Measurements from ENCODE around the gene HHATL.

Gene HHATL

GRCh38 chr3:42696356-42697288 is 6.0 kb downstream of the HHATL start:
- no peak for DNase-seq

- no peak for DNase-seq
These were observed 8.2 kb downstream of the HHATL start for GRCh38 chr3:42694366-42694765.

GRCh38 chr3:42693530-42693930 is 9.1 kb downstream of the HHATL start:
- no peak for DNase-seq

- no peak for DNase-seq
These were observed 9.7 kb downstream of the HHATL start for GRCh38 chr3:42692667-42693529.

GRCh38 chr3:42691816-42692666 is 10.6 kb downstream of the HHATL start:
- DNase-seq = no peak

- no peak for DNase-seq
These were observed 11.6 kb downstream of the HHATL start for GRCh38 chr3:42690766-42691680.

GRCh38 chr3:42690191-42690590 is 12.4 kb downstream of the HHATL start:
- no peak for DNase-seq

- no peak for DNase-seq
These were observed 13.1 kb downstream of the HHATL start for GRCh38 chr3:42689421-42690014.

GRCh38 chr3:42688487-42689420 is 13.8 kb downstream of the HHATL start:
- no peak for DNase-seq

- no peak for DNase-seq
These were observed 14.6 kb downstream of the HHATL start for GRCh38 chr3:42688016-42688415.

- no peak for DNase-seq
These were observed 15.6 kb downstream of the HHATL start for GRCh38 chr3:42686832-42687650.

- no peak for DNase-seq
These were observed 16.4 kb downstream of the HHATL start for GRCh38 chr3:42685891-42686820.

- DNase-seq = no peak
These were observed 17.2 kb downstream of the HHATL start, which contains the start of gene KLHL40 for GRCh38 chr3:42685363-42685881. TSS of gene KLHL40 (plus strand) at chr3:42685537. CDS start at chr3:42685619, 82 bp downstream.

GRCh38 chr3:42684632-42685362 is 17.8 kb downstream of the HHATL start:
- no peak for DNase-seq

GRCh38 chr3:42683875-42684598 is 18.6 kb downstream of the HHATL start:
- peak in 1 of 4 experiments; percentile 11 for DNase-seq

Measured in activated CD4-positive, CD25-positive, alpha-beta regulatory T cell (primary cell).